Prostate gland (tissue), 2 donors: ENCODE results near the gene CAMK2N2. TPM values are rescaled to one million over a fixed set of nuclear protein-coding genes. Genes with fewer than 3 reads are reported as not detected.

Source experiments
- DNase-seq: peaks from one replicate; pipeline ENCODE4 v3.0.0-alpha.2; 2019; ENCODE audit warnings: low spot score
- H3K27ac ChIP-seq, 2 donors: fragments of 200-600 bp; sonication (generic); 2 replicates each; pipeline ENCODE4 v1.5.1; 2017 to 2019
- H3K27me3 ChIP-seq: fragments of 200-600 bp; sonication (generic); replicated peaks from 2 replicates; pipeline ENCODE4 v1.5.1; 2019; ENCODE audit not compliant: insufficient read depth
- H3K36me3 ChIP-seq, 2 donors: fragments of 200-600 bp; sonication (generic); 1 replicate in 1 of 2; 2 replicates in 1 of 2; pipeline versions ENCODE4 v1.5.1 to v1.8.1; 2017 to 2019
- H3K4me1 ChIP-seq: fragments of 200-600 bp; sonication (generic); replicated peaks from 2 replicates; pipeline ENCODE4 v1.5.1; 2019
- H3K4me3 ChIP-seq, 2 donors: fragments of 200-600 bp; sonication (generic); 2 replicates each; pipeline ENCODE4 v1.5.1; 2017 to 2019
- H3K9me3 ChIP-seq: fragments of 200-600 bp; sonication (generic); 2 replicates; pipeline ENCODE4 v1.5.1; 2017
- POLR2A ChIP-seq: fragments of 450-650 bp; IDR thresholded peaks from one replicate; pipeline ENCODE4 v1.6.1; 2016; ENCODE audit warnings: antibody characterized with exemption, mild to moderate bottlenecking
- POLR2AphosphoS5 ChIP-seq: sonication (generic); formaldehyde crosslinking; IDR thresholded peaks from one replicate; pipeline ENCODE4 v1.6.1; 2017; ENCODE audit warnings: antibody characterized with exemption
- WGBS: methylation state at CpG from one replicate; pipeline ENCODE4 v1.1.5; 2018; 5-methylcytosine and 5-hydroxymethylcytosine counted together
- intact Hi-C: fragments of 100-400 bp; cut with DNase I; formaldehyde crosslinking; loops from one replicate; pipeline ENCODE4 v1.14.2; 2022
- total RNA-seq, 2 donors: library from RNA; depleted of rRNA; stranded (reverse); fragments of >200 nt; gene quantifications; one replicate each; pipeline ENCODE4 v1.1.0, GENCODE V29; 2016
- TF ChIP-seq, protein P1 (sequence below), 4 experiments: fragments of 200-600 bp in 2 of 4; fragments of 450-650 bp in 2 of 4; sonication (generic) in 2 of 4; IDR thresholded peaks; 1 replicate in 3 of 4; 2 replicates in 1 of 4; pipeline ENCODE4 v1.5.1; 2016 to 2019; ENCODE audit warnings: antibody characterized with exemption in 4 of 4, mild to moderate bottlenecking in 2 of 4, moderate library complexity in 2 of 4

The CAMK2N2 gene
- total RNA-seq, 2 donors from 2014 or later, result 0.82 TPM; not detected in 1

DNA sequence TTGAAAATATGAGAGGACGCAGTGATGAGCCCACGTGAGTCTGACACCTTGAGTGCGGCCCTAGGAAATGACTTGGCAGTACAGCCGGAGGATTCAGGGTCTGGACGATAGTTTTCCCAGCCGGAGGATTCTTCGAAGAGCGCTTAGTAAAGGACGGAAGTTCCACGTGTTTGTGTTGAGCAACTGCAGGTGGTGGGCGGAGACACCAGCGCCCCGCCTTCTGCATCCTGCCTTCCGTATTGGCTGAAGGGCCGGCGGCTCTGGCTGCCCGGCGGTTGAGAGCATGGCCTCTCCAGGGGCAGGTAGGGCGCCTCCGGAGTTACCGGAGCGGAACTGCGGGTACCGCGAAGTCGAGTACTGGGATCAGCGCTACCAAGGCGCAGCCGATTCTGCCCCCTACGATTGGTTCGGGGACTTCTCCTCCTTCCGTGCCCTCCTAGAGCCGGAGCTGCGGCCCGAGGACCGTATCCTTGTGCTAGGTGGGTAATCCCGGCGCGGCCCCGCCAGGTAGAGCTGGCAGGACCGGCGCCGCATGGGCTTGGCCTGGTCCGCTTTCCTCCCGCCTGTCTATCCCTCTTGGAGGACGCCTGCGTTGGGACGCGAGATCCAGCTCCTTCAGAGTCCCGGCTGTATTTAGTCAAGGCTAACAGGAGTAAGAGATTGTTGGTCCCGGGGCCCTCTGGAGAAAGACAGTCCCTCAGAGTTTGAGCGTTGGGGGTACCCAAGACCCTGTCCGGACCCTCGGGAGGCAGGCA lies 11.8 kb downstream of the CAMK2N2 start, which contains the start of gene EEF1AKMT4:
Gene EEF1AKMT4 (plus strand): TSS at position 261 of the 755 bp plus-strand sequence. CDS start 23 bp downstream, at position 284.
- H3K4me1 ChIP-seq, result no peaks in the 10 kb centered on the region
- TF ChIP-seq POLR2AphosphoS5 (peak; percentile 90), POLR2A (peak; percentile 42)
- TF ChIP-seq, protein P1, sequence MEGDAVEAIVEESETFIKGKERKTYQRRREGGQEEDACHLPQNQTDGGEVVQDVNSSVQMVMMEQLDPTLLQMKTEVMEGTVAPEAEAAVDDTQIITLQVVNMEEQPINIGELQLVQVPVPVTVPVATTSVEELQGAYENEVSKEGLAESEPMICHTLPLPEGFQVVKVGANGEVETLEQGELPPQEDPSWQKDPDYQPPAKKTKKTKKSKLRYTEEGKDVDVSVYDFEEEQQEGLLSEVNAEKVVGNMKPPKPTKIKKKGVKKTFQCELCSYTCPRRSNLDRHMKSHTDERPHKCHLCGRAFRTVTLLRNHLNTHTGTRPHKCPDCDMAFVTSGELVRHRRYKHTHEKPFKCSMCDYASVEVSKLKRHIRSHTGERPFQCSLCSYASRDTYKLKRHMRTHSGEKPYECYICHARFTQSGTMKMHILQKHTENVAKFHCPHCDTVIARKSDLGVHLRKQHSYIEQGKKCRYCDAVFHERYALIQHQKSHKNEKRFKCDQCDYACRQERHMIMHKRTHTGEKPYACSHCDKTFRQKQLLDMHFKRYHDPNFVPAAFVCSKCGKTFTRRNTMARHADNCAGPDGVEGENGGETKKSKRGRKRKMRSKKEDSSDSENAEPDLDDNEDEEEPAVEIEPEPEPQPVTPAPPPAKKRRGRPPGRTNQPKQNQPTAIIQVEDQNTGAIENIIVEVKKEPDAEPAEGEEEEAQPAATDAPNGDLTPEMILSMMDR (IDR thresholded peaks at IDR 0.05), result peak in 3 of 4 experiments; percentile 27 to 73 (median 51)
- no peaks in the 10 kb centered on the region for H3K27me3 ChIP-seq
- H3K36me3 ChIP-seq, result peaks cover 0 to 5% of the 10 kb centered on the region in 2 donors
- peak within 1 kb of the TSS; percentile 77 to 83 for H3K27ac ChIP-seq
- WGBS, result 0% methylated on average over 30 of the region's 54 CpGs
- H3K4me3 ChIP-seq, result peak within 1 kb of the TSS; percentile 81 to 97
- intact Hi-C loops, result loop anchor here (2.0 to 10.0 kb wide), 3 partner anchors 115 to 352 kb away; partner anchors contain the start of genes ABCC5 and EIF2B5
- H3K9me3 ChIP-seq, result no peaks in the 10 kb centered on the region
- peak; percentile 96 for DNase-seq

GRCh38 chr3:184248454-184249411 lies 12.6 kb downstream of the CAMK2N2 start, which contains the start of gene ALG3:
ALG3 (minus strand) TSS chr3:184248962; CDS start chr3:184248940, 22 bp downstream.
- Histone ChIP-seq H3K36me3 (peaks cover 0 to 8% of the 10 kb centered on the region in 2 donors), H3K27me3 (no peaks in the 10 kb centered on the region), H3K9me3 (no peaks in the 10 kb centered on the region), H3K4me3 (peak within 1 kb of the TSS; percentile 81 to 97), H3K4me1 (no peaks in the 10 kb centered on the region), H3K27ac (peak within 1 kb of the TSS; percentile 77 to 83)
- intact Hi-C loops, result loop anchor here (2.0 to 5.0 kb wide), 2 partner anchors 114 to 351 kb away; partner anchors contain the start of gene EIF2B5
- WGBS, result under 1% methylated on average over 49 of the region's 49 CpGs
- peak; percentile 73 for DNase-seq
- TF ChIP-seq POLR2AphosphoS5, result peak; percentile 74
- TF ChIP-seq, protein P1 (IDR thresholded peaks at IDR 0.05), result peak in 1 of 4 experiments; percentile 15
- TF ChIP-seq POLR2A, result peak; percentile 34

DNA sequence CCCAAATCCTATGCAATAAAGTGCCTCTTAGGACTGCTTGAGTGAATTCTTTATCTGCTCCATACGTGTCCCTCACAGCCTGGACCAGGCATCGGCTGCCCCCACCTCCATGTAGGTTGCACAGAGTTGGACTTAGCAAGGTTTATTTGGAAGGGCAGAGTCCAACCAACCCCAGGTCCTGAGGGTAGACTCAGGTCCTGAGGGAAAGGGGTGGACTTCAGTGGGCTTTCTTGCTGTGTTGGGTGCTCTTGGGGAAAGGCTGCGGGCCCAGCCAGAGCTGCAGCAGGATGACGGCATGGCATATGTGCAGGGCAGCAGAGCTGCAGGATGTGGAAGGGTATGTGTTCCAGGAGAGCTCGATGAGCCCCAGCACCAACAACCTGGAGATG lies 19.1 kb downstream of the CAMK2N2 start:
- H3K4me1 ChIP-seq, result no peaks in the 10 kb centered on the region
- peaks cover 5 to 8% of the 10 kb centered on the region in 2 donors for H3K36me3 ChIP-seq
- DNase-seq, result no peak
- intact Hi-C loops, result loop anchor here (5.0 kb wide), 1 partner anchor 95 kb away; no protein-coding TSS in a partner anchor
- no peaks in the 10 kb centered on the region for H3K27me3 ChIP-seq
- WGBS, result 82% methylated on average over 5 of the region's 5 CpGs
- TF ChIP-seq, protein P1 (IDR thresholded peaks at IDR 0.05), result no peak
- TF ChIP-seq POLR2A, result no peak
- no peak for TF ChIP-seq POLR2AphosphoS5
- no peak overlapping the region for H3K4me3 ChIP-seq
- no peaks in the 10 kb centered on the region for H3K9me3 ChIP-seq
- no peak overlapping the region for H3K27ac ChIP-seq

- no peaks in the 10 kb centered on the region for H3K9me3 ChIP-seq
- H3K27me3 ChIP-seq, result no peaks in the 10 kb centered on the region
- no peak overlapping the region for H3K27ac ChIP-seq
- peaks cover 5 to 8% of the 10 kb centered on the region in 2 donors for H3K36me3 ChIP-seq
- 16% methylated on average over 45 of the region's 46 CpGs for WGBS
- DNase-seq, result no peak
- intact Hi-C loops, result loop anchor here (5.0 kb wide), 1 partner anchor 94 kb away; no protein-coding TSS in a partner anchor
- no peak overlapping the region for H3K4me3 ChIP-seq
- no peaks in the 10 kb centered on the region for H3K4me1 ChIP-seq
- TF ChIP-seq POLR2A (no peak), POLR2AphosphoS5 (no peak)
- TF ChIP-seq, protein P1 (IDR thresholded peaks at IDR 0.05), result peak in 3 of 4 experiments; percentile 35 to 72 (median 58)
Observed at GRCh38 chr3:184241447-184242296, 19.7 kb downstream of the CAMK2N2 start.
